ENCODE measurements around the gene LPO. TPM values are rescaled to one million over a fixed set of nuclear protein-coding genes. Genes with fewer than 3 reads are reported as not detected.

LPO gene
- total and polyA plus RNA-seq, 9 of the 15 experiments (the other 6 are each of a cell fraction or from before 2014, with no cell fraction given), result 0.07 to 0.11 TPM; not detected in 7

GRCh38 chr17:58301504-58302150 is 63.2 kb downstream of the LPO start (continued):
- TF ChIP-seq, protein P1, sequence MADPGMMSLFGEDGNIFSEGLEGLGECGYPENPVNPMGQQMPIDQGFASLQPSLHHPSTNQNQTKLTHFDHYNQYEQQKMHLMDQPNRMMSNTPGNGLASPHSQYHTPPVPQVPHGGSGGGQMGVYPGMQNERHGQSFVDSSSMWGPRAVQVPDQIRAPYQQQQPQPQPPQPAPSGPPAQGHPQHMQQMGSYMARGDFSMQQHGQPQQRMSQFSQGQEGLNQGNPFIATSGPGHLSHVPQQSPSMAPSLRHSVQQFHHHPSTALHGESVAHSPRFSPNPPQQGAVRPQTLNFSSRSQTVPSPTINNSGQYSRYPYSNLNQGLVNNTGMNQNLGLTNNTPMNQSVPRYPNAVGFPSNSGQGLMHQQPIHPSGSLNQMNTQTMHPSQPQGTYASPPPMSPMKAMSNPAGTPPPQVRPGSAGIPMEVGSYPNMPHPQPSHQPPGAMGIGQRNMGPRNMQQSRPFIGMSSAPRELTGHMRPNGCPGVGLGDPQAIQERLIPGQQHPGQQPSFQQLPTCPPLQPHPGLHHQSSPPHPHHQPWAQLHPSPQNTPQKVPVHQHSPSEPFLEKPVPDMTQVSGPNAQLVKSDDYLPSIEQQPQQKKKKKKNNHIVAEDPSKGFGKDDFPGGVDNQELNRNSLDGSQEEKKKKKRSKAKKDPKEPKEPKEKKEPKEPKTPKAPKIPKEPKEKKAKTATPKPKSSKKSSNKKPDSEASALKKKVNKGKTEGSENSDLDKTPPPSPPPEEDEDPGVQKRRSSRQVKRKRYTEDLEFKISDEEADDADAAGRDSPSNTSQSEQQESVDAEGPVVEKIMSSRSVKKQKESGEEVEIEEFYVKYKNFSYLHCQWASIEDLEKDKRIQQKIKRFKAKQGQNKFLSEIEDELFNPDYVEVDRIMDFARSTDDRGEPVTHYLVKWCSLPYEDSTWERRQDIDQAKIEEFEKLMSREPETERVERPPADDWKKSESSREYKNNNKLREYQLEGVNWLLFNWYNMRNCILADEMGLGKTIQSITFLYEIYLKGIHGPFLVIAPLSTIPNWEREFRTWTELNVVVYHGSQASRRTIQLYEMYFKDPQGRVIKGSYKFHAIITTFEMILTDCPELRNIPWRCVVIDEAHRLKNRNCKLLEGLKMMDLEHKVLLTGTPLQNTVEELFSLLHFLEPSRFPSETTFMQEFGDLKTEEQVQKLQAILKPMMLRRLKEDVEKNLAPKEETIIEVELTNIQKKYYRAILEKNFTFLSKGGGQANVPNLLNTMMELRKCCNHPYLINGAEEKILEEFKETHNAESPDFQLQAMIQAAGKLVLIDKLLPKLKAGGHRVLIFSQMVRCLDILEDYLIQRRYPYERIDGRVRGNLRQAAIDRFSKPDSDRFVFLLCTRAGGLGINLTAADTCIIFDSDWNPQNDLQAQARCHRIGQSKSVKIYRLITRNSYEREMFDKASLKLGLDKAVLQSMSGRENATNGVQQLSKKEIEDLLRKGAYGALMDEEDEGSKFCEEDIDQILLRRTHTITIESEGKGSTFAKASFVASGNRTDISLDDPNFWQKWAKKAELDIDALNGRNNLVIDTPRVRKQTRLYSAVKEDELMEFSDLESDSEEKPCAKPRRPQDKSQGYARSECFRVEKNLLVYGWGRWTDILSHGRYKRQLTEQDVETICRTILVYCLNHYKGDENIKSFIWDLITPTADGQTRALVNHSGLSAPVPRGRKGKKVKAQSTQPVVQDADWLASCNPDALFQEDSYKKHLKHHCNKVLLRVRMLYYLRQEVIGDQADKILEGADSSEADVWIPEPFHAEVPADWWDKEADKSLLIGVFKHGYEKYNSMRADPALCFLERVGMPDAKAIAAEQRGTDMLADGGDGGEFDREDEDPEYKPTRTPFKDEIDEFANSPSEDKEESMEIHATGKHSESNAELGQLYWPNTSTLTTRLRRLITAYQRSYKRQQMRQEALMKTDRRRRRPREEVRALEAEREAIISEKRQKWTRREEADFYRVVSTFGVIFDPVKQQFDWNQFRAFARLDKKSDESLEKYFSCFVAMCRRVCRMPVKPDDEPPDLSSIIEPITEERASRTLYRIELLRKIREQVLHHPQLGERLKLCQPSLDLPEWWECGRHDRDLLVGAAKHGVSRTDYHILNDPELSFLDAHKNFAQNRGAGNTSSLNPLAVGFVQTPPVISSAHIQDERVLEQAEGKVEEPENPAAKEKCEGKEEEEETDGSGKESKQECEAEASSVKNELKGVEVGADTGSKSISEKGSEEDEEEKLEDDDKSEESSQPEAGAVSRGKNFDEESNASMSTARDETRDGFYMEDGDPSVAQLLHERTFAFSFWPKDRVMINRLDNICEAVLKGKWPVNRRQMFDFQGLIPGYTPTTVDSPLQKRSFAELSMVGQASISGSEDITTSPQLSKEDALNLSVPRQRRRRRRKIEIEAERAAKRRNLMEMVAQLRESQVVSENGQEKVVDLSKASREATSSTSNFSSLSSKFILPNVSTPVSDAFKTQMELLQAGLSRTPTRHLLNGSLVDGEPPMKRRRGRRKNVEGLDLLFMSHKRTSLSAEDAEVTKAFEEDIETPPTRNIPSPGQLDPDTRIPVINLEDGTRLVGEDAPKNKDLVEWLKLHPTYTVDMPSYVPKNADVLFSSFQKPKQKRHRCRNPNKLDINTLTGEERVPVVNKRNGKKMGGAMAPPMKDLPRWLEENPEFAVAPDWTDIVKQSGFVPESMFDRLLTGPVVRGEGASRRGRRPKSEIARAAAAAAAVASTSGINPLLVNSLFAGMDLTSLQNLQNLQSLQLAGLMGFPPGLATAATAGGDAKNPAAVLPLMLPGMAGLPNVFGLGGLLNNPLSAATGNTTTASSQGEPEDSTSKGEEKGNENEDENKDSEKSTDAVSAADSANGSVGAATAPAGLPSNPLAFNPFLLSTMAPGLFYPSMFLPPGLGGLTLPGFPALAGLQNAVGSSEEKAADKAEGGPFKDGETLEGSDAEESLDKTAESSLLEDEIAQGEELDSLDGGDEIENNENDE (IDR thresholded peaks at IDR 0.05; ENCODE audit: low read depth, low read length), result no peak
- TF ChIP-seq DACH1 (IDR thresholded peaks at IDR 0.05; ENCODE audit: partially characterized antibody) (no peak), HIVEP1 (CRISPR knock-in tag; IDR thresholded peaks at IDR 0.05) (no peak), RAD21 (CRISPR knock-in tag; conservative IDR thresholded peaks at IDR 0.05 in 1 of 2, IDR thresholded peaks at IDR 0.05 in 1 of 2) (no peak), GATA2 (CRISPR knock-in tag; IDR thresholded peaks at IDR 0.05) (no peak), ELF1 (tag; IDR thresholded peaks at IDR 0.05) (no peak), ARID4B (CRISPR knock-in tag; IDR thresholded peaks at IDR 0.05) (no peak), ZKSCAN8 (CRISPR knock-in tag; IDR thresholded peaks at IDR 0.05) (no peak), TARDBP (IDR thresholded peaks at IDR 0.05) (no peak), ZNF717 (CRISPR knock-in tag; IDR thresholded peaks at IDR 0.05) (no peak), SIN3A (IDR thresholded peaks at IDR 0.05; ENCODE audit: borderline replicate concordance in 2 of 2, control insufficient read depth in 1 of 2, low read depth in 2 of 2, low read length in 2 of 2) (no peak)

Measured in K562 (cell line).